ENCODE measurements around the gene CRYBG1. TPM values are rescaled to one million over a fixed set of nuclear protein-coding genes. Genes with fewer than 3 reads are reported as not detected.

The CRYBG1 gene
- total and polyA plus RNA-seq, 10 of the 15 experiments (the other 5 are each of a cell fraction or from before 2014, with no cell fraction given), result 6.5 to 57.0 (median 25.2) TPM

DNA sequence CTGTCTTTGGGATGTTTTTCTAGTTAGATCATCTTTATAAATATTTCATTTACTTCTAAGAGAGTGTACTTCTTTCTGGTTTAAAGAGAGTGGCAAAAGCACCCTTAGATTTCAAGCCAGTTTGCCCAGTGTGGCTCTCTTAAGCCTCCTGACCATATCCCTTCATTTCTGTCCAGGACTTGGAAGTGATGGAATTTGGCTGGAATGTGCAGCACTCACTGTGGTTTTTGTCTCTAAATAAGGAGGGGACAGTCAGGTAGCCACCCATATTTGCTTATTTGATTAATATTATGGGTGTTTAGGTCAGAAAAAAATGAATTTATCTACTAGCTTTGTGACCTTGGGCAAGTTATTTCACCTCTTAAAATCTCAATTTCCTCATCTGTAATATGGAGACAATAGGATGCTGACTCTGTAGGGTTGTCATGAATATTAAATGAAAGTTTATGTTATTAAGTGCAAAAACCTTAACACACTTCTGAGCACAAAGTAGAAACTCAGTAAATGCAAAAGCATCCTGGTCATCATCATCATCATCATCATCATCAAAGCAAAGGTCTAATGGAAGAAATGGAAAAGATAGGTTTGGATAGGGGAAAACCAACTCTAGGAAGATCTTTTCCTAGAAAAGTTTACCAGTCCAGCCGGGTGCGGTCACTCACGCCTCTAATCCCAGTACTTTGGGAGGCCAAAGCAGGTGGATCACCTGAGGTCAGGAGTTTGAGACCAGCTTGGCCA, 3.1 kb downstream of the CRYBG1 start:
- FAIRE-seq, result no peak
- SMC1A ChIA-PET (ENCODE audit: uncharacterized antibody, unreplicated experiment), result no interaction called here
- no peaks in the 10 kb centered on the region for H3K36me3 ChIP-seq (ENCODE audit: control insufficient read depth in 2 of 2, insufficient read depth in 2 of 2, low read length in 1 of 2)
- TF ChIP-seq, protein P1, sequence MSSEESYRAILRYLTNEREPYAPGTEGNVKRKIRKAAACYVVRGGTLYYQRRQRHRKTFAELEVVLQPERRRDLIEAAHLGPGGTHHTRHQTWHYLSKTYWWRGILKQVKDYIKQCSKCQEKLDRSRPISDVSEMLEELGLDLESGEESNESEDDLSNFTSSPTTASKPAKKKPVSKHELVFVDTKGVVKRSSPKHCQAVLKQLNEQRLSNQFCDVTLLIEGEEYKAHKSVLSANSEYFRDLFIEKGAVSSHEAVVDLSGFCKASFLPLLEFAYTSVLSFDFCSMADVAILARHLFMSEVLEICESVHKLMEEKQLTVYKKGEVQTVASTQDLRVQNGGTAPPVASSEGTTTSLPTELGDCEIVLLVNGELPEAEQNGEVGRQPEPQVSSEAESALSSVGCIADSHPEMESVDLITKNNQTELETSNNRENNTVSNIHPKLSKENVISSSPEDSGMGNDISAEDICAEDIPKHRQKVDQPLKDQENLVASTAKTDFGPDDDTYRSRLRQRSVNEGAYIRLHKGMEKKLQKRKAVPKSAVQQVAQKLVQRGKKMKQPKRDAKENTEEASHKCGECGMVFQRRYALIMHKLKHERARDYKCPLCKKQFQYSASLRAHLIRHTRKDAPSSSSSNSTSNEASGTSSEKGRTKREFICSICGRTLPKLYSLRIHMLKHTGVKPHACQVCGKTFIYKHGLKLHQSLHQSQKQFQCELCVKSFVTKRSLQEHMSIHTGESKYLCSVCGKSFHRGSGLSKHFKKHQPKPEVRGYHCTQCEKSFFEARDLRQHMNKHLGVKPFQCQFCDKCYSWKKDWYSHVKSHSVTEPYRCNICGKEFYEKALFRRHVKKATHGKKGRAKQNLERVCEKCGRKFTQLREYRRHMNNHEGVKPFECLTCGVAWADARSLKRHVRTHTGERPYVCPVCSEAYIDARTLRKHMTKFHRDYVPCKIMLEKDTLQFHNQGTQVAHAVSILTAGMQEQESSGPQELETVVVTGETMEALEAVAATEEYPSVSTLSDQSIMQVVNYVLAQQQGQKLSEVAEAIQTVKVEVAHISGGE (CRISPR knock-in tag; IDR thresholded peaks at IDR 0.05), result no peak
- TF ChIP-seq RFX5 (IDR thresholded peaks at IDR 0.05; ENCODE audit: low read depth, low read length) (no peak), FOS (IDR thresholded peaks at IDR 0.05; ENCODE audit: borderline replicate concordance, extremely low read depth, insufficient read length) (no peak), RB1 (IDR thresholded peaks at IDR 0.05; ENCODE audit: borderline replicate concordance) (no peak), CREM (IDR thresholded peaks at IDR 0.05; ENCODE audit: low read depth) (no peak), KAT2A (conservative IDR thresholded peaks at IDR 0.05; ENCODE audit: control insufficient read depth, low read depth, low read length) (no peak), ESRRA (IDR thresholded peaks at IDR 0.05; ENCODE audit: low read length) (no peak), GATAD2B (conservative IDR thresholded peaks at IDR 0.05; ENCODE audit: low read depth) (no peak), HDAC6 (IDR thresholded peaks at IDR 0.05; ENCODE audit: unreplicated experiment) (no peak), PAX5 (IDR thresholded peaks at IDR 0.05; ENCODE audit: borderline replicate concordance, low read depth, low read length) (no peak), MTA3 (IDR thresholded peaks at IDR 0.05; ENCODE audit: borderline replicate concordance, low read length) (no peak)
- TF ChIP-seq, protein P2, sequence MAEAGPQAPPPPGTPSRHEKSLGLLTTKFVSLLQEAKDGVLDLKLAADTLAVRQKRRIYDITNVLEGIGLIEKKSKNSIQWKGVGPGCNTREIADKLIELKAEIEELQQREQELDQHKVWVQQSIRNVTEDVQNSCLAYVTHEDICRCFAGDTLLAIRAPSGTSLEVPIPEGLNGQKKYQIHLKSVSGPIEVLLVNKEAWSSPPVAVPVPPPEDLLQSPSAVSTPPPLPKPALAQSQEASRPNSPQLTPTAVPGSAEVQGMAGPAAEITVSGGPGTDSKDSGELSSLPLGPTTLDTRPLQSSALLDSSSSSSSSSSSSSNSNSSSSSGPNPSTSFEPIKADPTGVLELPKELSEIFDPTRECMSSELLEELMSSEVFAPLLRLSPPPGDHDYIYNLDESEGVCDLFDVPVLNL (IDR thresholded peaks at IDR 0.05; ENCODE audit: low read depth, low read length), result no peak
- TF ChIP-seq, protein P3, sequence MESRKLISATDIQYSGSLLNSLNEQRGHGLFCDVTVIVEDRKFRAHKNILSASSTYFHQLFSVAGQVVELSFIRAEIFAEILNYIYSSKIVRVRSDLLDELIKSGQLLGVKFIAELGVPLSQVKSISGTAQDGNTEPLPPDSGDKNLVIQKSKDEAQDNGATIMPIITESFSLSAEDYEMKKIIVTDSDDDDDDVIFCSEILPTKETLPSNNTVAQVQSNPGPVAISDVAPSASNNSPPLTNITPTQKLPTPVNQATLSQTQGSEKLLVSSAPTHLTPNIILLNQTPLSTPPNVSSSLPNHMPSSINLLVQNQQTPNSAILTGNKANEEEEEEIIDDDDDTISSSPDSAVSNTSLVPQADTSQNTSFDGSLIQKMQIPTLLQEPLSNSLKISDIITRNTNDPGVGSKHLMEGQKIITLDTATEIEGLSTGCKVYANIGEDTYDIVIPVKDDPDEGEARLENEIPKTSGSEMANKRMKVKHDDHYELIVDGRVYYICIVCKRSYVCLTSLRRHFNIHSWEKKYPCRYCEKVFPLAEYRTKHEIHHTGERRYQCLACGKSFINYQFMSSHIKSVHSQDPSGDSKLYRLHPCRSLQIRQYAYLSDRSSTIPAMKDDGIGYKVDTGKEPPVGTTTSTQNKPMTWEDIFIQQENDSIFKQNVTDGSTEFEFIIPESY (IDR thresholded peaks at IDR 0.05), result no peak
- 88% methylated on average over 3 of the region's 3 CpGs for WGBS (ENCODE audit: insufficient coverage, insufficient replicate concordance, low lambda C conversion rate, missing lambda C conversion rate)
- BruUV-seq (replicated peaks), result no TSS peak
- POLR2A ChIA-PET, result no interaction called here
- no peaks in the 10 kb centered on the region for H4K20me1 ChIP-seq (ENCODE audit: control insufficient read depth, insufficient read depth)
- in situ Hi-C loops (cut with MboI) (no loop called here), intact Hi-C loops (cut with micrococcal nuclease; ENCODE audit: unreplicated experiment) (no loop called here)
- no peak overlapping the region for H3K4me2 ChIP-seq (ENCODE audit: control insufficient read depth, insufficient read depth)
- H3K9ac ChIP-seq (ENCODE audit: control insufficient read depth, insufficient read depth, low read length), result no peak overlapping the region
- H3K4me1 ChIP-seq (ENCODE audit: control insufficient read depth, insufficient read depth, low read length), result 0 out of 2 replicates have a peak, but pooled peaks cover 3% of the 10 kb centered on the region
- CTCF ChIA-PET, result no interaction called here
- no peak overlapping the region for H3K27ac ChIP-seq (ENCODE audit: control insufficient read depth, insufficient read depth)
- no peaks in the 10 kb centered on the region for H3K9me3 ChIP-seq (replicated peaks; ENCODE audit: control insufficient read depth, insufficient read depth, low read length)
- RAD21 ChIA-PET (ENCODE audit: unreplicated experiment), result no interaction called here
- no peak overlapping the region for H3K4me3 ChIP-seq
- ATAC-seq, result no peak
- no peak overlapping the region for H2AFZ ChIP-seq (ENCODE audit: control insufficient read depth, low read depth, low read length)
- H3K79me2 ChIP-seq (ENCODE audit: control insufficient read depth, insufficient read depth, low read length), result no peaks in the 10 kb centered on the region
- no peak for DNase-seq (ENCODE audit: low read depth, low spot score)
- peaks cover 4 to 13% of the 10 kb centered on the region in 2 experiments for H3K27me3 ChIP-seq (replicated peaks in 1 of 2; ENCODE audit: control insufficient read depth in 2 of 2, insufficient read depth in 2 of 2, low read length in 1 of 2)
